NCI-H524 treated with DMSO at 0.1 percent for 48 hours (cell line): ENCODE measurements around the gene TPP1.
A peak's percentile ranks its signal among the peaks of the same experiment; 100 is the strongest.

ENCODE experiments used
- DNase-seq: peaks from one replicate; lab custom pipeline; 2025; lab: John Stamatoyannopoulos, UW

Gene TPP1

DNA sequence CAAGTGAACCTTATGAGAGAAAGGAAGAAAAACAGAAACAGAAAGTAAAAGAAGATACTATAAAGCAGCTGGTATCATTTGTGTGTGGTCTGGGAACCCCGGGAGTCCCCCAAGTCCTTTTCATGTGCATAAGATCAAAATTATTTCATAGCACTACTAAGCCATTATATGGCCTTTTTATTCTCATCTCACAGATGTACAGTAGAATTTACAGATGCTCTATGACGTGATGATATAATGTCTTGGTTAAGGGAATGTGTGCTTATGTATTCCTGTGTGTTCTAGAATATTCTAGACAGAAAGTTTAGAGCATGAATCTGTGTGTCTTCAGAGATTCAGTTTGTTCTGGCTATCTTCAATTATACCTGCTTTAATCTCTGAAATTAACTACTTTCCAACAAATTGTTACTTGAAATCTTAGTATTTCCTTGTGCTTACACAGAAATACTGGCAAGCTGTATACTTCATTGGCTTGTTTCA lies 8.6 kb upstream of the TPP1 start:
- DNase-seq: no peak

- no peak for DNase-seq
Measured at GRCh38 chr11:6626971-6627761, 7.9 kb upstream of the TPP1 start.

DNA sequence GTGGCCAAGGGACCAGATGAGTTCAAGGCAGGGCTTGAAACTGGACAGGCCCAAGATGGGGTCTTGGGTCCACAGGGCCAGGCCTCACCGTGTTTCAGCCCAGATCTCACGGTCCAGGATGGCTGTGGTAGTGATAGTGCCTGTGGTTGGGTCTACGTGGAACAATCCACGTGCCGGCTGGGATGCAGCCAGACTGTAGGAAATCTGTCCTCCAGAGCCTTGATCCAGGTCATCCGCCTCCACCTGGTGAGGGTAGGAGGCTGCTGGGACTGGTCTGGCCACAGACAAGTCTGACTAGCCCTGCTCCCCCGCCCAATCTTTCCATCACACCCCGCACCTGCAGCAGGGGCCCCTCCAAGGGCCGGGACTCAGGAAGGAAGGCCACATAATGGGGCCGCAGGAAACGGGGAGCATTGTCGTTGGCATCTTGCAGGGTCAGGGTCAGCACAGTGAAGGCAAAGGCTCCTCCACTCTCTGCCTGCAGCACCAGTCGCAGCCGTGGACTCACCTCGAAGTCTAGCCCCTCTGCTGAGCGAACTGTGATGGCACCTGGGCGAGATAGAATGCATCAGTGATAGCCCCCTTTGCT lies 6.7 kb upstream of the TPP1 start:
- DNase-seq: no peak

DNA sequence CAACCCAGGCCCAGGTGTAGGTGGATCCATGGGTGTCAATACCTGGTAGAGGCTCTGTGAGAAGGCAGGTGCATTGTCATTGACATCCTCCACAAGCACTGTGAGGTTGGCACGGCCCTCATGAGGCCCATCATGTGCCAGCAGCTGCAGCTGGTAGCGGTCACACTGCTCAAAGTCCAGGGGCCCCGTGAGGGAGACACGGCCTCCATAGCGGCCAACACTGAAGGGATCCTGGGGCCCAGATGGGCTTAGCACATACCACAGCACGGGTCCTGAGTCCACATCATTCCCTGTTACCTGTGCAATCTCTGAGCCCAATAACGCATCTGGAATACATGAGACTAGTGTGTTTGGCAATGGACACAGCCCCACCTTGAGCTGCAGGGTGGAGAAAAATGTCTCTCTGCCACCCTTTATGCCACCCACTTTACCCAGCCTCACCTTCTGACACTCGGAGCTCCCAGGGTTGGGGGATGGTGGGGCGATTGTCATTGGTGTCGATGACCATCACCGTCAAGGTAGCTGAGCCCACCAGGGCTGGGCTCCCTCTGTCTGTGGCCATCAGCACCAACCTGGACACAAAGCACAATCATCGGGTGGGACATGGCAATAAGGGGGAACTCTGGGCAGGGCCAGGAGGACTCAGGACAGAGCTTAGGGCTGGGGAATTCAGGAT lies 6.1 kb upstream of the TPP1 start:
- DNase-seq: no peak

- no peak for DNase-seq
Measured at GRCh38 chr11:6623391-6624363, 4.5 kb upstream of the TPP1 start.

GRCh38 chr11:6622261-6623171 lies 3.3 kb upstream of the TPP1 start:
- DNase-seq: no peak

DNA sequence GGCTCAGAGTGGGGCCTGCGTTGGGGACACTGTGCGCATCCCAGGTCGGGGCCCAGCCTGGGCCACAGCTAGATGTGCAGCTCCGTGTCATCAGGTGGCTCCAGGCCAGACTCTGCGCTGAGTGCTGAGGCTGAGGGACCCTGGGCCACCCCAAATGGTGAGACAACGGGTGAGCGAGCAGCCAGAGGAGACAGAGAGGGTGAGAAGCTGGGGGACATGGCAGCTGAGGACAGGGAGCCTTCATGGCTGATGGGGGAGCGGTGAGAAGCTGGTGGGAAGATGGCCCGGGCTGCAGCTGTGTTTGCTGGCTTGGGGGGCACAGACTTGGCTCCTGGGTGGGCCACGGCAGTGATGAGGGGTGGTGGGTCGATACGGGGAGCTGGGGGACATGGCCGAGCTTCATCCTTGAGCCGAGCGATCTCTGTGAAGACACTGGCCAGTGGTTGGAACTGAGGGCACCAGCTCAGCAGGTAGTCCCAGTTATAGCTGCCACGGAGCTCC lies 2.5 kb upstream of the TPP1 start:
- no peak for DNase-seq

- DNase-seq: no peak
Measured at GRCh38 chr11:6620636-6621035, 1.4 kb upstream of the TPP1 start.

DNA sequence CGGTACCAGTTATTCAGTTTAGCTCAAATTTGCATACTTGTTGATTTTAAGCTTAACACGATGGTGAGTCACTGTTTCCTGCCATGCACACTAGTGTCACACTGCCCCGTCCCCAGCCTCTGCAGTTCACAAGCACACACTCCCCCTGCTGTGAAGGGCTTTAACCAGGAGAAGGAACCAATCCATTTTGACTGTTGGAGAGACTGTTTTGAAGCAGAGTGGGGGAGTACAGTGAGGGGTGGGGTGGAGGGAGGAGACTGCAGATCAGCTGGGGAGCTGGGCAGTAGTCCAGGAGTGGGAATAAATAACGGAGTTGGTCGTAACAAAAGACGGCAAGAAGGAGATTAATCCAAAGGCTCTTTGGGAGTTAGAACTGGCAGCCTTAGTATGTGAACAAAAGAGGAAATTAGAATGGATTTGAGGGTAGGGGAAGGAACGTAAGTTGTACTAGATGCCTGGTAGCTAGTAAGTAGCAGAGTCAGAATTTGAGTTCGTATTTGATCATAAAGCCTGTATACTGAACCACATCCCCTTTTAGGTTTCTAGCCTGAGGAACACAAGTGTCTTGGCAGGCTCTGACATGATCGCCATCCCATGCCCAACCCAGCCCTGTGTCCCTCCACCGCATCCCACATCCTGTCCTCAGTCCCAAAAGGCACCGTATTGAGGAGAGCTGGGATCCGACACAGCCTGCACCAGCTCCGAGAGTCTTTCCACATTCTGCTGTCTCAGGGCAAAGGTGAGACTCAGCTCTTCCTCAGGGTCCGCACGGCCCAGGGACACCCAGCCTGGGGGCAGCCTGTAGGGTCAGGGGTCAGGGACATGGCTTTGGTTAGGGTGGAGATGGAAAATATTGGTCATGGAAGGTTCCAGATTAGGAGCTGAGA lies 862 bp downstream of the TPP1 start:
- no peak for DNase-seq

GRCh38 chr11:6617315-6617781 lies 1.9 kb downstream of the TPP1 start:
- DNase-seq: no peak

GRCh38 chr11:6616596-6617250 lies 2.5 kb downstream of the TPP1 start:
- no peak for DNase-seq

- DNase-seq: no peak
Measured at GRCh38 chr11:6615882-6616585, 3.2 kb downstream of the TPP1 start.

- DNase-seq: no peak
Measured at GRCh38 chr11:6615046-6615445, 4.2 kb downstream of the TPP1 start.

- no peak for DNase-seq
Measured at GRCh38 chr11:6614446-6614845, 4.8 kb downstream of the TPP1 start.

DNA sequence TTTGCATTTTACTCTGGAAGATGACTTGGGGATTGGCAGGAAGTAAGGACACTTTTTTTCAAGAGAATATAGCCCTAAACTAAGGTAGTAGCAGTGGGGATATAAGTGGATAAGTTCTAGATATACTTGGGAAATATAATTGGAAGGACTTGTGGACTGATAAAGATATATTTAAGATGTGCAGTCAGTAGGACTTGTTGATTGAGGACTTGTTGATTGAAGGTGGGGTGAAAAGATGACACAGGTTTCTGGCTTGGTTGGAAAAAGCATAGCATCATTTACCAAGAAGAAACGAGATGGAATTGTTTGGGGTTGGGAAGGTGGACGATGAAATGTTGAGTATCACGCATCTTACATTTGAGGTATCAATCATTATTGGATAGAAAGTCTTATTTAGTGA lies 5.7 kb downstream of the TPP1 start:
- DNase-seq: no peak

DNA sequence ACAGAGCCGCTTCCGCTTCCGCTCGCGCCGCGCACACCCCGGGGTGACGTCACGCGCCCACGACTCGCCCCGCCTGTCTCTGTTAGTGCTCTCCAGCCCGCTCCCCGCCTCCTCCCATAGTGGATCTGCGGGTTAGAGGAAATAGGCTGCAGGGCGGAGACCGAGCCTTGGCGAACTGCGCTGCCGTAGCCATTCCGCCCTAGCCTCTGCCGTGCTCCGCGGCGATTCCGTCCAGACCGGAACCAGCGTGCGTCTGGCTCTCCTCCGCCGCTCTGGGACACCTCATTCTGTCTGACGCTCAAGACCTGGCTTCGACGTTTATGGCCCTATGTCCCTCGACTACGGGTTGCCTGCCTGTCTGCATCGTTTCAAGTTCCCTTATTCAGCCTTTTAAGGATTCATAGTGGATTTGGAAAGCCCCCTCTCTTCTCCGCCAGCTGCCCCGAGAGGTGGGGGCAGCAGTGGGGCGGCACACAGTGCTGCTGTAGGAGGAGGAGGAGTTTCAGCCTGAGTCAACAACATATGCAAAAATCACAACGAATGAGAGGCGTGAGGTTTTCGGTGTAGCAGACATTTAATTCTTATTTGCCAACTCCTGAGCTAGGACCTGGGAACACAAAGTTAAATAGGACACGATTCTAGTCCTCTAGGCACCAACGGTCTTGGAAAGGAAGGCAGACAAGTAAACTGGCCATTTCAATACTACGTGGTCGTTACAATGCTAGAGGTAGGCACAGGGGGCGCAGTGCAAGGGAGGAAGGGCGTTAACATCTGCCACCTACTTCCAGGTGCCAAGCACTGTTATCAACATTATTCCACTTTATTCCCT lies 6.8 kb downstream of the TPP1 start, which contains the start of gene TAF10:
TSS of gene TAF10 (minus strand) at position 4 of the 829 bp plus-strand sequence. CDS start 27 bp downstream, outside the sequence.
- DNase-seq: peak; percentile 49

GRCh38 chr11:6611963-6612212 lies 7.3 kb downstream of the TPP1 start:
- no peak for DNase-seq
